NCI-H82 treated with DMSO at 0.1 percent for 48 hours (cell line): ENCODE measurements around the gene AMIGO1.

Source experiments
- DNase-seq: peaks from one replicate; lab custom pipeline; 2025; ENCODE audit not compliant: unreplicated experiment; lab: John Stamatoyannopoulos, UW

The AMIGO1 gene

DNA sequence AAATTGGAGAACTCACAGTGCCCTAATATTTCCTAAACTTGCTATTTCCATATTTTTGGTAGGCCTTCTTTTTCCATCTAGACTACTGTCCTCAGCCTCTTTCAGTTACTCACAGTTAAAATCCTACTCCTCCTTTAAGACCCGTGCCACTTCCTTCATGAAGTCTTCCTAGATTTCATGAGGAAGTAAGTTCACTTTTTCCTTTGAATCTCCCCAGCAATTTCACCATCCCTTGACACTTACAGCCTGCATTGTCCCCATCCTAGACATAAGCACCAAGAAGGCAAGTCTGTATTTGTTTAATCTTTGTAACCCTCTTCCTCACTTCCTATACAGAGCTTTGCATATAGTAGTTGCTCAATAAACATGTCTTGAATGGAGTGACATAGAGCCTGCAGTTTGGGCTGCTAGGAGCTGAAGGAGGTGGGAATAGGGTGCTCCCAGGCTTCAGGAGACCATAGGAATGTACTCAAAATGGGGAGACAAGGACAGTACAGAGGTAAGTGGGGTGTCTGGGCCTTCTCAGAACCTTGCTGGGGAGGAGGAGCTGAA is 24.9 kb upstream of the AMIGO1 start:
- no peak for DNase-seq

DNA sequence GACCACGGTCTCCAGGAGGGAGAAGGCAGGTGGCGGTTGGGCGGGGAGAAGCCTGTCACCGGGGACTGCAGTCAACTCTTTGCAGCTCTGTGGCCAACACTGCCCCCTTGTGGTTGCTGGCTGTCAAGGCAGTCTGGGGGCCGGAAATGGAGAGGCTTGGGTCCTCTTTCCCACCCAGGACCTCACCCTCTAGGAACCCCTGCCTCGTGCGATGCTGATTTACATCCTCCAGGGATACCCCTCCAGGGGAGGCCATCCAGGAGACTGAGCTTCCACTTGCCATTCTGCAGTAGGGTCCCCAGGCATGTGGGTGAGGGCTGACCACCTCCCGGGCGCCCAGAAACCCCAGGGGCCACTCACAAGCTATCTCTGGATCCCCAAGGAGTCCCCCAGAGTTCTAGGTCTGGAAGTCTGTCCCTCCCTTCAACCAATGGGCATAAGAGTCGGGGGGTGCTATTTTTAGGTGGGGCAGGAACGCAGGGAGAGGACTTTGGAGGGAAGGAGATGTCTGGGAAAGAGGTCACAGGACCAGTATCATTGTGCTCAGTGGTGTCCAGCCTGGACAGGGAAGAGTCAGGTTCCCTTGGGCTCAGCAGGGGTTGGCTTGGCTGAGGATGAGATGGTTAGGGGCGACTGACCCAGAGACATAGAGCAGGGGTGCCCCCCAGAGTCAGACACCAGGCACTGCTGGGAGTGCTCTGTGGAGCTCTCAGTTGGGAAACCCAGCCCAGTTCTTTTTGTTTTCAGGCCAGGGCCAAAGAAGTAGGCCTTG is 23.0 kb upstream of the AMIGO1 start:
- peak; percentile 36 for DNase-seq

GRCh38 chr1:109531826-109532364 is 22.4 kb upstream of the AMIGO1 start:
- no peak for DNase-seq

DNA sequence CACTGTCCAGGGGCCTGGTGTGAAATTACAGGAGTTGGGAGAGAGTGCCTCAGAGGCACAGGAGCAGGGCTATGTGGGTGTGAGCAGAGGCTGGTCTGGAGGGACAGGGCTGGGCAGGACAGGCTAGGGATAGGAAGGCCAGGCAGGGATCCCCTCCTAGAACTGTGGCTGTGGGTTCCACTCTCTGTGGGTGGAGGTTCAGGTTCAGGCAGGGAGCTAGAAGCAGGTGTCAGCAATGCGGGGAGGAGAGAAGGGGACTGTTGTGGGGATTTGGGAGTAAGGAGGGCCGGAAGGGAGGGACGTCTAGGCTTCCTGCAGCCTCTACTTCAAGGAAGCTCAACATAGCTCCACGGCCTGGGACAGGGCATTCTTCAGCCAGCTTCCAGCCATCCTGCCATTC is 21.9 kb upstream of the AMIGO1 start:
- DNase-seq, result no peak

- peak; percentile 30 for DNase-seq
Observed at GRCh38 chr1:109530457-109531087, 21.0 kb upstream of the AMIGO1 start.

DNA sequence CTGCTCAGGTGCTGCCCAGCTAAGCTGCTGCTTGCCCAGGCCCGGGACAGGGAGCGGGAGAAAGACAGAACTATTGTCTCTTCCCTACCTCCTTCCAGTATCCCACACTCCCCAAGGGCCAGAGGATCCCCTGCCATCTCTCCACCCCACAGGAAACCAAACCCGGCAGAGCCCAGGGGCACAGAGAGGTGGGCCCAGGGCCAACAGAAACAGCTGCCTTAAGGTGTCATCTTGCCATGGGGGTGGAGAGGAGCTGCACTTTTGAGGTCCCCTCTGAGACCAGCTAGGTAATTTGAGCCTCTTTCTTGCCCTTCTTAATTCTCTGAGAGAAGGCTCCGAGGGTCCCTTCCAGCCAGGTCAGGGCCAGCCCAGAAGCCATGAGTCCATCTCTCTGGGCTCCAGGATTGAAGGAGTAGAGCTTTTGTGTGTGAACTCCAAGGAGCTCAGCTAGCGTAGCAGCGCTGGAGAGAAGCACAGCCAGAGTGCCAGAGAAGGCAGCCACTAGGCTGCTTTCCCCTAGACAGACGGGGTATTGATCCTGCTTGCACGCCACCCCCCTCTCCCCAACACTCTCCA is 20.4 kb upstream of the AMIGO1 start:
- no peak for DNase-seq

- no peak for DNase-seq
Observed at GRCh38 chr1:109528712-109529111, 19.2 kb upstream of the AMIGO1 start.

DNA sequence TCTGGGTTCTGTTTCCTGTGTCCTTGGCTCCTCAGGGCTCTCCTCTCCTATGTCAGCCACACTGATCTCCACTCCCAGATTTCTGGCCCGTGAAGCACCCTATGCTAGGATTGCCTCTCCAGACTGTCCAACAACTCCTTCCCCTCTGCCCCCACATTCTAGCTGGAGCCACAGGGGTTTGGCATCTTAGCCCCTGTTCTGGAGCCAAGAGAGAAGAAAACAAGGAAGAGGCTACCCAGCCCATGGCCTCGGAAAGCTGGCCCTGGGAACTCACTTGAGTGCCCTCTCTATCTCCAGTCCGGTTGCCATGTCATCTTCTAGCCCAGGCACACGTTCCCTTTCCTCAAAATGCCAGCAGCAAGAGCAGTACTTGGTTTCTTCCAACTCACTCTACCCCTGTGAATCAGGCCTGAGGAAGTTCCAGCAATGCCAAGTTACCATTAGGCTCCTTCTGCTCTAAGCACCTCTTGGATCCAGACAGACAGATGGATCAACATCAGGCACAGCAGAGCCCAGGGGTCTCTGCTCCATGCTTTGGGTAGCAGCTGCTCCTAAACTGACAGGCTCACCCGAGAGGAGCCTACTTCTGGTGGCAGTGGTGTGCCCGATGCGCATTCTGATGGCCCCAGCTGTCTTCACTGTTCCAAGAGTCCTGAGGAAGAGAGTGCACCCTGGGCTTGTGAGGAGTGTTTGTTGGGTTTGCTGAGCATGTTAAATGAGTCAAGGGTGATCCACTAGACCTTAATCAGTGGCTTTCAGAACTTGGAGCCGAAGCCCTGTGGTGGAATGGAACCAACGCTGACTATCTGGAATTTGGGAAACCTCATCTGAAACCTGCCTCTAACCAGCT is 18.5 kb upstream of the AMIGO1 start:
- DNase-seq, result no peak

DNA sequence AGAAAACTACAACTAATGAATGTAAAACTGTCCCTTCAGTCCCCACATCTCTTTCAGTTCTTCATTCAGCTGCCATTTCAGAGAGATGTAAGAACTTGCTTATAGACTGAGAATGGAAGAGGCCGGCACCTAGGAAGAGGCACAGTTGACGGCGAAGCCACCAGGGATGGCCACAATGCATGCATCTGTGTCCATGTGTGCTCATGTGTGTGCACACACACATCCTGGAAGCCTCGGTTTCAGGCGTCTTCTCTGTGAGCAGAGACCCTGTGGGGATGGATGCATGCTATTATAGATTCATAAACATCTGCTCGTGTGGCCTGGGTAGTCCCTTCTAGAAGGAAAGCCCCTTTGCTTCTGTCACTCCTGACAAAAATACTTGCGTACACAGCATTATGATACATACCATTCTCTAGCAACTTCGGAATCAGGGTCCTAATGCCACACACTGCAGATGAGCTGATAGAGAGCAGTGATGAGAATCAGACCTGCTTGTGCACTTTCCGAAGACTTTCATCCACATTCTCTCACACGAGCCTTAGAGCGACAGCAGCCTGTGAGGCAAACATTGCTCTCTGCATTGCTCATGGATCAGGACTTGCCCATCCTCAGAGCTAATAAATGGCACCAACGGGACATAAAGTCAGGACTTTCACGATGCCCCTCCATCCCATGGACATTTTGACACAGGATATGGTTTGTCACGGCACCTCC is 17.7 kb upstream of the AMIGO1 start:
- no peak for DNase-seq

GRCh38 chr1:109523706-109524105 is 14.2 kb upstream of the AMIGO1 start:
- no peak for DNase-seq

GRCh38 chr1:109522026-109522425 is 12.5 kb upstream of the AMIGO1 start:
- DNase-seq, result no peak

DNA sequence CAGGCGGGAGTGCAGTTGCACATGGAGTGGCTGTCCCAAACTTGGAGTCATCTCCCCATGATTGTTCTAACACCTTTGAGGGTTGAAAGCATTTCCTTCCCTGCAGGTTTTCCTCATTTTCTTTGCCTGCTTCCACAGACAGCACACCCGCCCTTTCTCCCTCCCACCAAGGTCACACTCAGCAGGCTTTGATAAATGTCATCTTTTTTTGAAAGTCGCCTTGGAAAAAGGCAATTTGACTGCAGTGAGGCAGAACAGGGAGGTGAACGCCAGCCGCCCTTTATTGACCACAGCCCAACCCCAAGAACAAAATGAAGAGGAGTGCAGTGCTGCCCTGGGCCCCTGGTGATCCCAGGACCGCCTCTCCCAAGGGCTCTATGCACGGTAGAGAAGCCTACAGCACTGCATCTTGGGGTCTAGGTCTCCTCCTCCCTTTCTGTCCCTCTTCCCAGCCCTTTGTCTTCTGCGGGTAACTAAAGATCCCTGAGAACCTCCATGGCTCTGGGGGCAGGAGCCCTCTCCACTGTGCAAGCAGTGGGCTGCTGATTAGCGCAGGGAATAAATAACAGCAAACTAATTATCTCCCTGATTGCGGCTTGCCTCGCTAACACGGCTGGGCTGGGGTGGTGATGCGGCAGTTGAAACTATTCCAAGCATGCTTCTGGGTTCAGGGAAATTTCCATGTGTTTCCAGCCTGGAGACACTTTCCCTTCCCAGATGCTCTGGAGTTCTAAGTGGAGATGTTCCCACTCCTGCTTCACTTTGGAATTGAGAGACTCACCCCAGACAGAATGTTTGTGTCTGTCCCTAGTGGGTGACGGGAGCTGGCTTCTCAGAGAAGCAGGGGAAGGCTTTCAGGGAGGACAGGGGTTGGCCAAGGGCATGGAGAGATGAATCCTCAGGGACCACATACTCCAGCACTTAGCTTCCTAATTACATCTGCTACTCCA is 11.8 kb upstream of the AMIGO1 start:
- no peak for DNase-seq

GRCh38 chr1:109517337-109517736 is 7.8 kb upstream of the AMIGO1 start:
- DNase-seq, result no peak

GRCh38 chr1:109516872-109517271 is 7.3 kb upstream of the AMIGO1 start:
- no peak for DNase-seq

DNA sequence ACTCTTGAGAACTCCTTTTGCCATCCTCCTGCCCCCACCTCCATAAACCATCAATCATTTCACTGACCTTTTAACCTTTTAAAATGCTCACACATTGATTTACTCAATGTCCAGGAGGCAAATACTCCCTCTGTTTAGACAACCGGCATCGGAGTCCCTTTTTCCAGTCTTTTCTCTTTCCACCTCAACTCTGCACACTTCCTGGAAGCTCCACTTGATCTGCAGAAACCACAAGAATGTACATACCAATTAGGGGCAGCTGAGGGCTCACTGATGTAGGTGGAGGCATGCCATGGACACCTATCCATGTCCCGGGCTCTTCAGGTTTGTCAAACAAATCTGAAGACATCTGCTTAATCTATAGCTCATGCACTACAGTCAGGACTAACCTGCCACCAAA is 5.3 kb upstream of the AMIGO1 start:
- DNase-seq, result no peak

GRCh38 chr1:109513110-109513710 is 3.7 kb upstream of the AMIGO1 start:
- DNase-seq, result no peak

- DNase-seq, result no peak
Observed at GRCh38 chr1:109508873-109509175, 703 bp downstream of the AMIGO1 start.

GRCh38 chr1:109508001-109508872 is 1.3 kb downstream of the AMIGO1 start:
- no peak for DNase-seq
